ENCODE results near the gene FKBP5.
"Not testable (repeated sequence)": the region's sequence is repeated elsewhere in the genome, so short reads cannot be mapped to it uniquely, and the experiment has no call there.

Gene FKBP5

GRCh38 chr6:35688605-35689322 is at the start of gene FKBP5:
FKBP5 (minus strand) TSS chr6:35688915; CDS start chr6:35642824, 46,091 bp downstream.
- no peaks in the 10 kb centered on the region for H3K27me3 ChIP-seq (ENCODE audit: control insufficient read depth in 2 of 2, insufficient read depth in 2 of 2, low read length in 2 of 2)
- peak within 1 kb of the TSS; percentile 85 to 99 for H3K4me3 ChIP-seq (ENCODE audit: low read length in 2 of 2)
- H3K36me3 ChIP-seq (ENCODE audit: control insufficient read depth in 2 of 2, insufficient read depth in 2 of 2, low read length in 2 of 2) = peaks cover 0 to 3% of the 10 kb centered on the region in 2 donors
- peaks cover 0 to 5% of the 10 kb centered on the region in 2 donors for H3K4me1 ChIP-seq (ENCODE audit: control insufficient read depth in 2 of 2, insufficient read depth in 2 of 2, low read length in 2 of 2)
- peak within 1 kb of the TSS; percentile 91 to 92 for H3K27ac ChIP-seq (ENCODE audit: low read depth in 2 of 2, low read length in 2 of 2)
- no peaks in the 10 kb centered on the region for H3K9me3 ChIP-seq (ENCODE audit: control insufficient read depth in 2 of 2, low read length in 2 of 2)
- peak within 1 kb of the TSS; percentile 89 to 99 for H3K9ac ChIP-seq (ENCODE audit: low read depth in 1 of 2, low read length in 2 of 2)

- Histone ChIP-seq H3K4me1 (ENCODE audit: control insufficient read depth in 2 of 2, insufficient read depth in 2 of 2, low read length in 2 of 2) (peaks cover 9 to 13% of the 10 kb centered on the region in 2 donors), H3K36me3 (ENCODE audit: control insufficient read depth in 2 of 2, insufficient read depth in 2 of 2, low read length in 2 of 2) (no peaks in the 10 kb centered on the region), H3K9ac (ENCODE audit: low read depth in 1 of 2, low read length in 2 of 2) (no peak overlapping the region), H3K27me3 (ENCODE audit: control insufficient read depth in 2 of 2, insufficient read depth in 2 of 2, low read length in 2 of 2) (no peaks in the 10 kb centered on the region), H3K4me3 (ENCODE audit: low read length in 2 of 2) (no peak overlapping the region), H3K27ac (ENCODE audit: low read depth in 2 of 2, low read length in 2 of 2) (no peak overlapping the region), H3K9me3 (ENCODE audit: control insufficient read depth in 2 of 2, low read length in 2 of 2) (no peaks in the 10 kb centered on the region)
These were observed 48.9 kb upstream of the FKBP5 start for GRCh38 chr6:35737413-35738211.

GRCh38 chr6:35736982-35737412 is 48.3 kb upstream of the FKBP5 start, which contains the start of gene ARMC12:
ARMC12 (plus strand) TSS chr6:35737032; CDS start chr6:35737109, 77 bp downstream.
- Histone ChIP-seq H3K36me3 (ENCODE audit: control insufficient read depth in 2 of 2, insufficient read depth in 2 of 2, low read length in 2 of 2) (no peaks in the 10 kb centered on the region), H3K27ac (ENCODE audit: low read depth in 2 of 2, low read length in 2 of 2) (no peak within 1 kb of the TSS), H3K27me3 (ENCODE audit: control insufficient read depth in 2 of 2, insufficient read depth in 2 of 2, low read length in 2 of 2) (no peaks in the 10 kb centered on the region), H3K4me3 (ENCODE audit: low read length in 2 of 2) (no peak within 1 kb of the TSS), H3K9me3 (ENCODE audit: control insufficient read depth in 2 of 2, low read length in 2 of 2) (no peaks in the 10 kb centered on the region), H3K4me1 (ENCODE audit: control insufficient read depth in 2 of 2, insufficient read depth in 2 of 2, low read length in 2 of 2) (peaks cover 14 to 19% of the 10 kb centered on the region in 2 donors), H3K9ac (ENCODE audit: low read depth in 1 of 2, low read length in 2 of 2) (no peak within 1 kb of the TSS)

GRCh38 chr6:35736253-35736894 is 47.7 kb upstream of the FKBP5 start:
- no peaks in the 10 kb centered on the region for H3K36me3 ChIP-seq (ENCODE audit: control insufficient read depth in 2 of 2, insufficient read depth in 2 of 2, low read length in 2 of 2)
- H3K4me3 ChIP-seq (ENCODE audit: low read length in 2 of 2) = no peak overlapping the region
- peaks cover 14 to 22% of the 10 kb centered on the region in 2 donors for H3K4me1 ChIP-seq (ENCODE audit: control insufficient read depth in 2 of 2, insufficient read depth in 2 of 2, low read length in 2 of 2)
- H3K9ac ChIP-seq (ENCODE audit: low read depth in 1 of 2, low read length in 2 of 2) = no peak overlapping the region
- H3K27ac ChIP-seq (ENCODE audit: low read depth in 2 of 2, low read length in 2 of 2) = no peak overlapping the region
- H3K9me3 ChIP-seq (ENCODE audit: control insufficient read depth in 2 of 2, low read length in 2 of 2) = no peaks in the 10 kb centered on the region
- H3K27me3 ChIP-seq (ENCODE audit: control insufficient read depth in 2 of 2, insufficient read depth in 2 of 2, low read length in 2 of 2) = no peaks in the 10 kb centered on the region

DNA sequence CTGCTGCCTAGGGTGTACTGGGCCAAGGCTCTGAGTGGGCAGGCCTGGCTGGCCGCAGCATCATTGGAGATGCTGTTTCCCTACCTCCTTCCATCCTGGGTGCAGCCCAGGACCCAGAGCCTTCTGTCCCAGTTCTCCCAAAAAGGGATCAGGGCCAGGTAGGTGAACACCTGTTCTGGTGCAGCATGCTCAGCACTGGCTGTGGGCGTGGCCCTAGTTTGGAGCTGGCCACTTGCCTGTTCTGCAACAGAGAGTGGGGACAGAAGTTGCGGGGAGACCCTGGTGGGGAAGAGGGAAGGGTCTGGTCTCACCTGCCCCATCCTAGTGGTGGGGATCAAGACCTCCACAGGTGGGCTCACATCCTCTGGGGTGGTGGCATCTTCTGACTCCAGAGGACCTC is 46.7 kb upstream of the FKBP5 start:
- no peak overlapping the region for H3K27ac ChIP-seq (ENCODE audit: low read depth in 2 of 2, low read length in 2 of 2)
- peaks cover 20 to 30% of the 10 kb centered on the region in 2 donors for H3K4me1 ChIP-seq (ENCODE audit: control insufficient read depth in 2 of 2, insufficient read depth in 2 of 2, low read length in 2 of 2)
- H3K36me3 ChIP-seq (ENCODE audit: control insufficient read depth in 2 of 2, insufficient read depth in 2 of 2, low read length in 2 of 2) = no peaks in the 10 kb centered on the region
- no peaks in the 10 kb centered on the region for H3K27me3 ChIP-seq (ENCODE audit: control insufficient read depth in 2 of 2, insufficient read depth in 2 of 2, low read length in 2 of 2)
- H3K9ac ChIP-seq (ENCODE audit: low read depth in 1 of 2, low read length in 2 of 2) = peak overlapping the region in 1 of 2 donors; percentile 12
- H3K4me3 ChIP-seq (ENCODE audit: low read length in 2 of 2) = no peak overlapping the region
- no peaks in the 10 kb centered on the region for H3K9me3 ChIP-seq (ENCODE audit: control insufficient read depth in 2 of 2, low read length in 2 of 2)

- not testable (repeated sequence) for H3K36me3 ChIP-seq (ENCODE audit: control insufficient read depth in 2 of 2, insufficient read depth in 2 of 2, low read length in 2 of 2); H3K27ac ChIP-seq (ENCODE audit: low read depth in 2 of 2, low read length in 2 of 2); H3K4me3 ChIP-seq (ENCODE audit: low read length in 2 of 2); H3K9me3 ChIP-seq (ENCODE audit: control insufficient read depth in 2 of 2, low read length in 2 of 2); H3K27me3 ChIP-seq (ENCODE audit: control insufficient read depth in 2 of 2, insufficient read depth in 2 of 2, low read length in 2 of 2)
- peaks cover 24 to 34% of the 10 kb centered on the region in 2 donors for H3K4me1 ChIP-seq (ENCODE audit: control insufficient read depth in 2 of 2, insufficient read depth in 2 of 2, low read length in 2 of 2)
- H3K9ac ChIP-seq (ENCODE audit: low read depth in 1 of 2, low read length in 2 of 2) = peak overlapping the region in 1 of 2 donors; percentile 19
These were observed 45.6 kb upstream of the FKBP5 start for GRCh38 chr6:35734319-35734718.

- Histone ChIP-seq H3K4me1 (ENCODE audit: control insufficient read depth in 2 of 2, insufficient read depth in 2 of 2, low read length in 2 of 2) (peaks cover 30 to 41% of the 10 kb centered on the region in 2 donors), H3K9me3 (ENCODE audit: control insufficient read depth in 2 of 2, low read length in 2 of 2) (no peaks in the 10 kb centered on the region), H3K9ac (ENCODE audit: low read depth in 1 of 2, low read length in 2 of 2) (peak overlapping the region in 1 of 2 donors; percentile 8), H3K27me3 (ENCODE audit: control insufficient read depth in 2 of 2, insufficient read depth in 2 of 2, low read length in 2 of 2) (no peaks in the 10 kb centered on the region), H3K36me3 (ENCODE audit: control insufficient read depth in 2 of 2, insufficient read depth in 2 of 2, low read length in 2 of 2) (no peaks in the 10 kb centered on the region), H3K4me3 (ENCODE audit: low read length in 2 of 2) (no peak overlapping the region), H3K27ac (ENCODE audit: low read depth in 2 of 2, low read length in 2 of 2) (peak overlapping the region in 1 of 2 donors; percentile 2)
These were observed 44.9 kb upstream of the FKBP5 start for GRCh38 chr6:35733633-35734032.

- peak overlapping the region; percentile 82 to 91 for H3K9ac ChIP-seq (ENCODE audit: low read depth in 1 of 2, low read length in 2 of 2)
- peak overlapping the region; percentile 68 to 74 for H3K4me3 ChIP-seq (ENCODE audit: low read length in 2 of 2)
- no peaks in the 10 kb centered on the region for H3K36me3 ChIP-seq (ENCODE audit: control insufficient read depth in 2 of 2, insufficient read depth in 2 of 2, low read length in 2 of 2)
- H3K27me3 ChIP-seq (ENCODE audit: control insufficient read depth in 2 of 2, insufficient read depth in 2 of 2, low read length in 2 of 2) = no peaks in the 10 kb centered on the region
- peak overlapping the region; percentile 100 for H3K27ac ChIP-seq (ENCODE audit: low read depth in 2 of 2, low read length in 2 of 2)
- peaks cover 45 to 55% of the 10 kb centered on the region in 2 donors for H3K4me1 ChIP-seq (ENCODE audit: control insufficient read depth in 2 of 2, insufficient read depth in 2 of 2, low read length in 2 of 2)
- H3K9me3 ChIP-seq (ENCODE audit: control insufficient read depth in 2 of 2, low read length in 2 of 2) = no peaks in the 10 kb centered on the region
These were observed 43.2 kb upstream of the FKBP5 start for GRCh38 chr6:35731736-35732532.

DNA sequence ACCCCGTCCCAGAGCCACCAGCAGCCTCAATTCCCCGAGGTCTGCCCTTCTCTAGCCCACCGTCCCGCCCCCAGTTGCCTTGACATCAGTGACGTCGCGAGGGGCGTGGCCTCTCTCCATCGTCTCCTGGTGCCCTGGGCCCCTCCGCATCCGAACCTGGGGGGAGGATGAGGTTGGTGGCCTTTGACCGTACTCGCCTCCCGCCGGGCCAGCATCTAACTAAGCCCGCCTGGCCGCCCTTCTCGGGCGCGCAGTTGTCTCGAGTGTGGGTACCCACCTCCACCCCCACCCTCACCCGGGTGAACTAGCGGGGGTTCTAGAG is 42.7 kb upstream of the FKBP5 start:
- peaks cover 51 to 61% of the 10 kb centered on the region in 2 donors for H3K4me1 ChIP-seq (ENCODE audit: control insufficient read depth in 2 of 2, insufficient read depth in 2 of 2, low read length in 2 of 2)
- no peaks in the 10 kb centered on the region for H3K9me3 ChIP-seq (ENCODE audit: control insufficient read depth in 2 of 2, low read length in 2 of 2)
- peak overlapping the region; percentile 68 to 74 for H3K4me3 ChIP-seq (ENCODE audit: low read length in 2 of 2)
- H3K27me3 ChIP-seq (ENCODE audit: control insufficient read depth in 2 of 2, insufficient read depth in 2 of 2, low read length in 2 of 2) = no peaks in the 10 kb centered on the region
- no peaks in the 10 kb centered on the region for H3K36me3 ChIP-seq (ENCODE audit: control insufficient read depth in 2 of 2, insufficient read depth in 2 of 2, low read length in 2 of 2)
- H3K27ac ChIP-seq (ENCODE audit: low read depth in 2 of 2, low read length in 2 of 2) = peak overlapping the region; percentile 100
- peak overlapping the region; percentile 75 to 82 for H3K9ac ChIP-seq (ENCODE audit: low read depth in 1 of 2, low read length in 2 of 2)
